Bronchial epithelial cell (primary cell): ENCODE results near the gene NAGLU. TPM values are rescaled to one million over a fixed set of nuclear protein-coding genes. Genes with fewer than 3 reads are reported as not detected.
"Not testable (repeated sequence)": the region's sequence is repeated elsewhere in the genome, so short reads cannot be mapped to it uniquely, and the experiment has no call there.

Source experiments
- DNase-seq: peaks from one replicate; pipeline ENCODE4 v3.0.0-alpha.2; 2010; ENCODE audit warnings: low read depth
- FAIRE-seq: peaks from 2 replicates; lab custom pipeline; 2011; peaks lifted over from hg19 to GRCh38; lab: Jason Lieb, UNC
- H3K27me3 ChIP-seq: 2 replicates; pipeline ENCODE4 v1.5.1; 2011; ENCODE audit warnings: low read length; ENCODE audit not compliant: control insufficient read depth, insufficient read depth
- H3K36me3 ChIP-seq: 2 replicates; pipeline ENCODE4 v1.5.1; 2011; ENCODE audit warnings: low read length; ENCODE audit not compliant: control insufficient read depth, insufficient read depth
- H3K4me3 ChIP-seq: 2 replicates; pipeline ENCODE4 v1.5.1; 2011; ENCODE audit warnings: mild to moderate bottlenecking, low read depth, low read length, control low read depth
- CTCF ChIP-seq: IDR thresholded peaks from 2 replicates; pipeline ENCODE4 v1.5.1; 2011; ENCODE audit warnings: mild to moderate bottlenecking, moderate library complexity, low read length, control low read depth, inconsistent platforms; ENCODE audit not compliant: insufficient read depth, severe bottlenecking
- total RNA-seq: library from RNA; depleted of rRNA; stranded (reverse); fragments of >200 nt; gene quantifications from 2 replicates; pipeline ENCODE4 v1.2.1, GENCODE V29; 2014

The NAGLU gene
- total RNA-seq, 1 donor from 2014 or later: 14.2 TPM

DNA sequence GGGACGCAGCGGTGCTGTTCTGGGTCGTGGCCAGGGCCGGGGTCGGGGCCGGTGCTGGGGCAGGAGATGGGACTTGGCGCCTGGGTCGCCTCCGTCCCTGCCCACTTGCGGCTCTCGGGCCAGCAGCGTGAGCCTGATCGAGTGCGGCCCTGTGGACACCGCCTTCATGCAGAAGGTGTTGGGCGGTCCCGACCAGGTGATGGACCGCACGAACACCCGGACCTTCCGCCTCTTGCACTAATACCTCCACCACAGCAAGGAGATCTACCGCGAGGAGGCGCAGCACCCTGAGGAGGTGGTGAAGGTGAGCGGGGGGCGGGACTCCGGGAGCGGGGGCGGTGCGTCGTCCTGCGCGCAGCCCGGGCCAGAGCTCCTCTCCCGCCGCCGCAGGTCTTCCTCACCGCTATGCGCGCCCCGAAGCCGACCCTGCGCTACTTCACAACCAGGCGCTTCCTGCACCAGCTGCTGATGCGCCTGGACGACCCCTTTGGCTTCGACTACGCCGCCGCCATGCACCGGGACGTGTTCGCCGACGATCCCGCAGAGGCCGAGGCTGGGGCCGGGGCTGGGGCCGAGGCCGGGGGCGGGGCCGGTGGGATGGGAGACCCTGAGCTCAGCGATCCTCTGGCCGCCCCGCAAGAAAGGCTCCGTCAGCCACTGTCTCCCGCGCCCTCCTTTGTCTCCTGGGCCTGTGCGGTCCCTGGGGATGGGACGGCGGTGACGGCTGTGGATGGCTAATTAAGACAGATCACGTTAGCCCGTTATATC is 12.2 kb downstream of the NAGLU start:
- FAIRE-seq (no peak), DNase-seq (peak; percentile 72)
- Histone ChIP-seq H3K4me3 (peak overlapping the region; percentile 46), H3K36me3 (peaks cover 6% of the 10 kb centered on the region), H3K27me3 (no peaks in the 10 kb centered on the region)
- peak; percentile 84 for TF ChIP-seq CTCF

- Histone ChIP-seq H3K4me3 (no peak overlapping the region), H3K36me3 (peaks cover 2% of the 10 kb centered on the region)
- peak; percentile 36 for FAIRE-seq
Measured at GRCh38 chr17:42548993-42549755, 13.1 kb downstream of the NAGLU start.

GRCh38 chr17:42552736-42553135 is 16.7 kb downstream of the NAGLU start, which contains the start of gene HSD17B1:
TSS of gene HSD17B1 (plus strand) at chr17:42552923. CDS start at chr17:42552934, 11 bp downstream.
- peak within 1 kb of the TSS; percentile 78 for H3K4me3 ChIP-seq
- not testable (repeated sequence) for DNase-seq, FAIRE-seq, H3K36me3 ChIP-seq, H3K27me3 ChIP-seq

More at GRCh38 chr17:42548993-42549755, 13.1 kb downstream of the NAGLU start:
- H3K27me3 ChIP-seq: no peaks in the 10 kb centered on the region
- no peak for TF ChIP-seq CTCF
- DNase-seq: no peak

GRCh38 chr17:42553161-42553818 is 17.2 kb downstream of the NAGLU start:
- Histone ChIP-seq H3K36me3 (no peaks in the 10 kb centered on the region), H3K27me3 (no peaks in the 10 kb centered on the region), H3K4me3 (peak overlapping the region; percentile 78)
- peak; percentile 81 for DNase-seq
- FAIRE-seq: no peak
- TF ChIP-seq CTCF: peak; percentile 47

DNA sequence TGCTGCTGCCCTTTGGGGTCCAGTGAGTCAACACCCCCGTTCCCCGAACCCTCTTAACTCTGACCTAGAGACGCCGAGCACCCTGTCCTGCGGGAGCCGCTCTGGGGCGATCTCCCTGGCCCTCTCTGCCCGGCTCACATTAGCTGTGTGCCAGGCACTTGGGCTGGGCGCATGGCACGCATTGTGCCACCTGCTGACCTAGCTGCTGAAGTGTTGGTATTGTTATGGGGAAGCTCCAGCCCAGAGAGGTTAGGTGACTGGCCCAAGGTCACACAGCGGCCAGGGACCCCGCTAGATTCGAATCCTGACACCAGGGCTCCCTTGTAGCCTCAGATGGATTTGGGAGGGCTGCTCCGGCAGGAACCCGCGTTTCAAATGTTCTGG is 17.8 kb downstream of the NAGLU start:
- Histone ChIP-seq H3K4me3 (peak overlapping the region; percentile 78), H3K36me3 (no peaks in the 10 kb centered on the region), H3K27me3 (no peaks in the 10 kb centered on the region)
- peak; percentile 44 for TF ChIP-seq CTCF
- DNase-seq (peak; percentile 32), FAIRE-seq (no peak)
